Measurements from ENCODE around the gene ETV1.

DNA sequence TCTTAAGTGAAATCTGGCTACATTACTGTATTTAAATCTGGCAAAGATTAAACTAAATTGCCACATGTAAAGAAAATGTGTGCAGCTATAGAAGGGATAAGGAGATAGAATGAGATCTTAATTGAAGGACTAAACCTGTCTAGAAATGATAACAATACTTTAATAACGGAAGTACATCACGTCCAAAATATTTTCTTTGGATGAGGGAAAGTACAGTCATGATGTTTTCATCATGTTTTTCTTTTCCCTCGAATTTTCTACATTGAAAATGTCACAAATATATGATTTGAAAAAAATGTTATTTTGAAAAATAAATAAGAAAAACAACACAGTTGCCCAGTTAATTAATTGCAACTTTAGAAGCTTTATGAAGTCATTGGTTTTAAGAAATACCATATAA is 143.9 kb downstream of the ETV1 start:
- TF ChIP-seq POLR2AphosphoS5 (IDR thresholded peaks at IDR 0.05) (no peak), POLR2A (IDR thresholded peaks at IDR 0.05) (no peak)
- TF ChIP-seq, protein P1, sequence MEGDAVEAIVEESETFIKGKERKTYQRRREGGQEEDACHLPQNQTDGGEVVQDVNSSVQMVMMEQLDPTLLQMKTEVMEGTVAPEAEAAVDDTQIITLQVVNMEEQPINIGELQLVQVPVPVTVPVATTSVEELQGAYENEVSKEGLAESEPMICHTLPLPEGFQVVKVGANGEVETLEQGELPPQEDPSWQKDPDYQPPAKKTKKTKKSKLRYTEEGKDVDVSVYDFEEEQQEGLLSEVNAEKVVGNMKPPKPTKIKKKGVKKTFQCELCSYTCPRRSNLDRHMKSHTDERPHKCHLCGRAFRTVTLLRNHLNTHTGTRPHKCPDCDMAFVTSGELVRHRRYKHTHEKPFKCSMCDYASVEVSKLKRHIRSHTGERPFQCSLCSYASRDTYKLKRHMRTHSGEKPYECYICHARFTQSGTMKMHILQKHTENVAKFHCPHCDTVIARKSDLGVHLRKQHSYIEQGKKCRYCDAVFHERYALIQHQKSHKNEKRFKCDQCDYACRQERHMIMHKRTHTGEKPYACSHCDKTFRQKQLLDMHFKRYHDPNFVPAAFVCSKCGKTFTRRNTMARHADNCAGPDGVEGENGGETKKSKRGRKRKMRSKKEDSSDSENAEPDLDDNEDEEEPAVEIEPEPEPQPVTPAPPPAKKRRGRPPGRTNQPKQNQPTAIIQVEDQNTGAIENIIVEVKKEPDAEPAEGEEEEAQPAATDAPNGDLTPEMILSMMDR (IDR thresholded peaks at IDR 0.05): no peak
